OCI-LY7 (cell line): ENCODE measurements around the gene AKT2. TPM values are rescaled to one million over a fixed set of nuclear protein-coding genes. Genes with fewer than 3 reads are reported as not detected.
A peak's percentile ranks its signal among the peaks of the same experiment; 100 is the strongest.

Experiments
- BruUV-seq: library from RNA; stranded (reverse); fragments of 400-500 nt; replicated peaks from 2 replicates; lab custom pipeline; 2021; lab: Mats Ljungman, UMichigan
- CTCF ChIA-PET: fragments of 300-600 bp; sonication (Branson Sonifier 250); formaldehyde crosslinking; loops from one replicate; lab custom pipeline; 2022; ENCODE audit warnings: antibody characterized with exemption; ENCODE audit not compliant: unreplicated experiment; lab: Charles Lee
- POLR2A ChIA-PET: fragments of 300-600 bp; sonication (Branson Sonifier 250); formaldehyde crosslinking; loops from one replicate; lab custom pipeline; 2022; ENCODE audit warnings: antibody characterized with exemption; lab: Charles Lee
- DNase-seq: peaks from one replicate; pipeline ENCODE4 v3.0.0-alpha.2; 2015; ENCODE audit warnings: low spot score
- H2AFZ ChIP-seq: fragments of 200-600 bp; sonication (generic), shearing (Covaris generic); 2 replicates; pipeline ENCODE4 v1.6.1; 2014; ENCODE audit warnings: mild to moderate bottlenecking, antibody characterized with exemption, low read length, moderate library complexity
- H3K27ac ChIP-seq: fragments of 200-600 bp; sonication (generic); 2 replicates; pipeline ENCODE4 v1.5.1; 2014; ENCODE audit warnings: mixed run types, low read depth, mild to moderate bottlenecking, moderate library complexity, low read length, inconsistent platforms; ENCODE audit not compliant: poor library complexity, severe bottlenecking
- H3K36me3 ChIP-seq: fragments of 200-600 bp; sonication (generic); 2 replicates; pipeline ENCODE4 v1.6.1; 2014; ENCODE audit warnings: mild to moderate bottlenecking, antibody characterized with exemption, low read length, moderate library complexity, mixed read lengths; ENCODE audit not compliant: insufficient read depth
- H3K4me1 ChIP-seq: fragments of 200-600 bp; sonication (generic); 2 replicates; pipeline ENCODE4 v1.5.1; 2014; ENCODE audit warnings: mild to moderate bottlenecking, low read length; ENCODE audit not compliant: insufficient read depth, poor library complexity, severe bottlenecking
- H3K4me2 ChIP-seq: fragments of 200-600 bp; sonication (generic); 2 replicates; pipeline ENCODE4 v1.6.1; 2014; ENCODE audit warnings: mild to moderate bottlenecking, low read length
- H3K4me3 ChIP-seq: fragments of 200-600 bp; sonication (generic); 2 replicates; pipeline ENCODE4 v1.5.1; 2014; ENCODE audit warnings: mild to moderate bottlenecking, low read depth, low read length; ENCODE audit not compliant: poor library complexity, severe bottlenecking
- H3K79me2 ChIP-seq: fragments of 200-600 bp; sonication (generic); 2 replicates; pipeline ENCODE4 v1.6.1; 2016; ENCODE audit warnings: low read depth, mild to moderate bottlenecking, low read length, moderate library complexity, mixed read lengths; ENCODE audit not compliant: insufficient read depth
- H3K9me2 ChIP-seq: fragments of 200-600 bp; sonication (generic); 2 replicates; pipeline ENCODE4 v1.6.1; 2016; ENCODE audit warnings: mild to moderate bottlenecking, low read length, mixed read lengths; ENCODE audit not compliant: insufficient read depth
- H3K9me3 ChIP-seq: fragments of 200-600 bp; sonication (generic); 2 replicates; pipeline ENCODE4 v1.6.1; 2014; ENCODE audit warnings: mild to moderate bottlenecking, mixed run types, low read length, mixed read lengths
- H4K20me1 ChIP-seq: fragments of 200-600 bp; sonication (generic); 2 replicates; pipeline ENCODE4 v1.6.1; 2014; ENCODE audit warnings: mild to moderate bottlenecking, antibody characterized with exemption, low read length, moderate library complexity, mixed read lengths; ENCODE audit not compliant: insufficient read depth
- EZH2phosphoT487 ChIP-seq: fragments of 200-600 bp; sonication (generic); IDR thresholded peaks from 2 replicates; pipeline ENCODE4 v1.6.1; 2018; ENCODE audit warnings: low read depth, borderline replicate concordance, mild to moderate bottlenecking, mixed run types, antibody characterized with exemption, low read length, moderate library complexity, mixed read lengths
- intact Hi-C: fragments of 100-400 bp; cut with micrococcal nuclease; formaldehyde crosslinking; loops from one replicate; pipeline ENCODE4 v1.10.0; 2022; ENCODE audit not compliant: unreplicated experiment
- total RNA-seq, 2 experiments: library from RNA; depleted of rRNA in 1 of 2; stranded (reverse); fragments of >200 nt in 1 of 2; shearing (Covaris generic) in 1 of 2; gene quantifications; 2 replicates each; pipeline ENCODE4 v1.2.3, GENCODE V29; 2014 to 2022
- TF ChIP-seq, protein P1 (sequence below): fragments of 200-600 bp; sonication (generic); conservative IDR thresholded peaks from 2 replicates; pipeline ENCODE4 v1.5.1; 2014; ENCODE audit warnings: mild to moderate bottlenecking, antibody characterized with exemption, low read length, moderate library complexity, mixed read lengths

AKT2 gene
- total RNA-seq, 2 experiments from 2014 or later, result 116 to 197 TPM

DNA sequence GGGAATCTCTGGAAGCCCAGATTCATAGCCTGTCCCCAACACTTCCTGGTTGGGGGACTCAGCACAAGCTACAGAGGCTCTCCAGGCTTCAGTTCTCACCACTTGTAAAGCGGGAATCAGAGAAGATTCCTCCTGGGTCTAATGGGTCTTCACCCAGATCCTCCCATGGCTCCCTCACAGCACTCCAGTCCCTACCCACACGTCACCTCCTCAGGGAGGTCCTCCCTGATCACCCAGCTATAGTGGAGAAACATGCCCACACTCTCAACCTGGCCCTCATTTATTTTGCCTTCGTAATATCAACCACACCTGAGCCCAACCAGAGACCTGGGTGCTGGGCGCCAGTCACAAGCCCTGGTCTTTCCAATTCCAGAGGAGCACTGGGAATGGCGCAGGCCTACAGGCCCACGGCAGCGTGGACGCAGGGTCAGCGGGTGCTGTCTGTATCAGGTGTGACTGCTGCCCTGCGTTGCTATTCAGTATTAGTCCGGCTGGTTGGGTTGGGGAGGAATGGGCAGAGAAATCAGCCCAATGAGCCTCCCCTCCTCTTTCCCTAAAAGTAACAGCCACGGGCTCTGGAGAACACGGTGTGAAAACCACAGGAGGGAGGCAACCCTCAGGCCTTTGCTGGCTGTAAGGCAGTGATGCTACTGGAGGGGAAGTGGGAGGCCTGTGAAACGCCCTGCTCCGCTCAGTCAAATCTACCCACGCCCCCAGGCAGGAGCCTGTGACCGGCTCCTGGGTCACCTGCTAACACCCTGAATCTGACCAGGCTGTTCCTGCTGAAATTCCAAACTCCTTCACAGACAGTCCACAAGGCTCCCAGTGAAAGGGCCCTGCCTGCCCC is 5.2 kb downstream of the AKT2 start:
- Histone ChIP-seq H3K9me2 (no peaks in the 10 kb centered on the region), H3K4me2 (peak overlapping the region; percentile 93), H3K36me3 (peaks cover 6% of the 10 kb centered on the region; the same call in 1 of the 2 replicates), H4K20me1 (no peaks in the 10 kb centered on the region), H3K27ac (peak overlapping the region; percentile 94), H3K79me2 (peaks cover 84% of the 10 kb centered on the region), H3K4me3 (peak overlapping the region; percentile 48), H2AFZ (no peak overlapping the region), H3K9me3 (no peaks in the 10 kb centered on the region), H3K4me1 (peaks cover 52% of the 10 kb centered on the region)
- POLR2A ChIA-PET, result no interaction called here
- CTCF ChIA-PET, result no interaction called here
- TF ChIP-seq EZH2phosphoT487, result no peak
- TF ChIP-seq, protein P1, sequence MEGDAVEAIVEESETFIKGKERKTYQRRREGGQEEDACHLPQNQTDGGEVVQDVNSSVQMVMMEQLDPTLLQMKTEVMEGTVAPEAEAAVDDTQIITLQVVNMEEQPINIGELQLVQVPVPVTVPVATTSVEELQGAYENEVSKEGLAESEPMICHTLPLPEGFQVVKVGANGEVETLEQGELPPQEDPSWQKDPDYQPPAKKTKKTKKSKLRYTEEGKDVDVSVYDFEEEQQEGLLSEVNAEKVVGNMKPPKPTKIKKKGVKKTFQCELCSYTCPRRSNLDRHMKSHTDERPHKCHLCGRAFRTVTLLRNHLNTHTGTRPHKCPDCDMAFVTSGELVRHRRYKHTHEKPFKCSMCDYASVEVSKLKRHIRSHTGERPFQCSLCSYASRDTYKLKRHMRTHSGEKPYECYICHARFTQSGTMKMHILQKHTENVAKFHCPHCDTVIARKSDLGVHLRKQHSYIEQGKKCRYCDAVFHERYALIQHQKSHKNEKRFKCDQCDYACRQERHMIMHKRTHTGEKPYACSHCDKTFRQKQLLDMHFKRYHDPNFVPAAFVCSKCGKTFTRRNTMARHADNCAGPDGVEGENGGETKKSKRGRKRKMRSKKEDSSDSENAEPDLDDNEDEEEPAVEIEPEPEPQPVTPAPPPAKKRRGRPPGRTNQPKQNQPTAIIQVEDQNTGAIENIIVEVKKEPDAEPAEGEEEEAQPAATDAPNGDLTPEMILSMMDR, result no peak
- DNase-seq, result peak; percentile 37
- intact Hi-C loops, result loop anchor here (10.0 kb wide), 3 partner anchors 135 to 325 kb away; partner anchors contain the start of genes LTBP4 and SERTAD1
- no TSS peak for BruUV-seq

DNA sequence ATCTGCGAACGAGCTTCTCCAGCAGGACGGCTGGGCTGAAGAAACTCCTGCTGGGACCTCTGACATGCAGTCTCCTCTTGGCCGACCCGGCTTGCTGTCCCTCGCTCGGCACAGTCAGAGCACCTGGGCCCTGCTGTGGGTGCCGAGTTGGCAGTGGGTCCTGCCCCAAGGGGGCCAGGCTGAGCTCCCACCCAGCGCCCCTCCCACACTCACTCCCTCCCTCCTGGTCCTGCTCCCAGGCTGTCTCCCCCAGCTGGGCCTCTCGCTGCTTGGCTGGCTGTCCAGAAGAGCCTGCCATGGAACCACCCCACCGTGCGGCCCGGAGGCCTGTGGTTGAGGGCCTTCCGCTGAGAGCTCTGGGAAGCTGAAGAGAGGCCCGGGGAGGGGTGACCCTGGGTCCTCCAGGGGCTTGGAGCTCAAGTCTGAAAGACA is 6.0 kb downstream of the AKT2 start:
- Histone ChIP-seq H3K9me2 (no peaks in the 10 kb centered on the region), H3K79me2 (peaks cover 87% of the 10 kb centered on the region), H3K4me1 (peaks cover 60% of the 10 kb centered on the region), H3K36me3 (peaks cover 6% of the 10 kb centered on the region; the same call in 1 of the 2 replicates), H2AFZ (no peak overlapping the region), H3K4me3 (no peak overlapping the region), H3K4me2 (peak overlapping the region; percentile 12; the same call in 1 of the 2 replicates), H4K20me1 (no peaks in the 10 kb centered on the region), H3K27ac (no peak overlapping the region), H3K9me3 (no peaks in the 10 kb centered on the region)
- ChIA-PET POLR2A (interaction anchor here (0.6 kb wide), 1 partner anchor 153 kb away, joined by 4 read pairs; no protein-coding TSS in a partner anchor), CTCF (no interaction called here)
- intact Hi-C loops, result no loop called here
- BruUV-seq, result no TSS peak
- DNase-seq, result no peak
- TF ChIP-seq, protein P1, result no peak
- TF ChIP-seq EZH2phosphoT487, result no peak
